CD14-positive monocyte (primary cell): ENCODE measurements around the gene CFAP221. TPM values are rescaled to one million over a fixed set of nuclear protein-coding genes. Genes with fewer than 3 reads are reported as not detected.

Experiments
- DNase-seq, 3 donors: peaks; one replicate each; pipeline ENCODE4 v3.0.0-alpha.2; 2011 to 2022
- H2AFZ ChIP-seq: 2 replicates; pipeline ENCODE4 v1.6.0; 2012; ENCODE audit warnings: mild to moderate bottlenecking, low read depth, low read length, inconsistent platforms; ENCODE audit not compliant: insufficient read depth, poor library complexity, severe bottlenecking
- H3K27ac ChIP-seq, 2 donors: 1 replicate in 1 of 2; 2 replicates in 1 of 2; pipeline ENCODE4 v1.5.1; 2012 to 2013; ENCODE audit warnings: low read length in 2 of 2, control low read depth in 1 of 2, inconsistent platforms in 1 of 2, low read depth in 1 of 2, mild to moderate bottlenecking in 1 of 2
- H3K27me3 ChIP-seq, 2 donors: one replicate each; pipeline versions ENCODE4 v1.6.0 to v1.6.1; 2011 to 2013; ENCODE audit warnings: low read length in 2 of 2; ENCODE audit not compliant: control insufficient read depth in 2 of 2, insufficient read depth in 2 of 2
- H3K36me3 ChIP-seq, 2 donors: replicated peaks in 1 of 2; 1 replicate in 1 of 2; 2 replicates in 1 of 2; pipeline versions ENCODE4 v1.5.1 to v1.6.1; 2012 to 2013; ENCODE audit warnings: low read length in 2 of 2, control low read depth in 1 of 2, inconsistent platforms in 1 of 2, mild to moderate bottlenecking in 1 of 2; ENCODE audit not compliant: insufficient read depth in 2 of 2, control insufficient read depth in 1 of 2
- H3K4me1 ChIP-seq, 2 donors: 1 replicate in 1 of 2; 2 replicates in 1 of 2; pipeline versions ENCODE4 v1.5.1 to v1.6.1; 2012 to 2013; ENCODE audit warnings: low read length in 2 of 2, control low read depth in 1 of 2, inconsistent platforms in 1 of 2, mild to moderate bottlenecking in 1 of 2, moderate library complexity in 1 of 2; ENCODE audit not compliant: insufficient read depth in 2 of 2, control insufficient read depth in 1 of 2
- H3K4me2 ChIP-seq: replicated peaks from 2 replicates; pipeline ENCODE3; 2012; ENCODE audit warnings: low read length, moderate library complexity, mild to moderate bottlenecking; ENCODE audit not compliant: poor library complexity, severe bottlenecking; ENCODE audit errors: extremely low read depth
- H3K4me3 ChIP-seq, 3 experiments: fragments of 200-600 bp in 1 of 3; sonication (generic) in 1 of 3; replicated peaks in 1 of 3; 1 replicate in 2 of 3; 2 replicates in 1 of 3; pipeline ENCODE4 v1.5.1; 2011 to 2013; ENCODE audit warnings: low read length in 3 of 3, mild to moderate bottlenecking in 3 of 3, control low read depth in 2 of 3, low read depth in 2 of 3, inconsistent platforms in 1 of 3, moderate library complexity in 1 of 3
- H3K79me2 ChIP-seq: 2 replicates; pipeline ENCODE4 v1.6.0; 2012; ENCODE audit warnings: mild to moderate bottlenecking, control low read depth, inconsistent platforms, low read length, moderate library complexity; ENCODE audit not compliant: insufficient read depth
- H3K9ac ChIP-seq: 2 replicates; pipeline ENCODE4 v1.6.0; 2017; ENCODE audit warnings: low read length, mild to moderate bottlenecking; ENCODE audit not compliant: insufficient read depth, poor library complexity, severe bottlenecking
- H3K9me3 ChIP-seq, 2 donors: replicated peaks in 1 of 2; 1 replicate in 1 of 2; 2 replicates in 1 of 2; pipeline versions ENCODE4 v1.5.1 to v1.6.1; 2012 to 2013; ENCODE audit warnings: low read length in 2 of 2, control low read depth in 1 of 2; ENCODE audit not compliant: control insufficient read depth in 1 of 2, insufficient read depth in 1 of 2
- H4K20me1 ChIP-seq: 2 replicates; pipeline ENCODE4 v1.6.0; 2012; ENCODE audit warnings: mild to moderate bottlenecking, low read length, control low read depth, moderate library complexity; ENCODE audit not compliant: insufficient read depth
- H3K27ac Mint-ChIP-seq, 7 donors: one replicate each; pipeline ENCODE4 v1.8.0; 2020; ENCODE audit warnings: mild to moderate bottlenecking in 7 of 7, mixed read lengths in 7 of 7, moderate library complexity in 6 of 7, inconsistent platforms in 2 of 7
- H3K27me3 Mint-ChIP-seq, 3 donors: one replicate each; pipeline ENCODE4 v1.8.0; 2021 to 2022; ENCODE audit warnings: low read depth in 3 of 3, mild to moderate bottlenecking in 3 of 3, mixed read lengths in 3 of 3, moderate library complexity in 3 of 3, inconsistent platforms in 1 of 3
- H3K36me3 Mint-ChIP-seq, 2 donors: one replicate each; pipeline ENCODE4 v1.8.0; 2020; ENCODE audit warnings: mixed read lengths in 2 of 2, inconsistent platforms in 1 of 2, mild to moderate bottlenecking in 1 of 2
- H3K4me1 Mint-ChIP-seq: one replicate; pipeline ENCODE4 v1.8.0; 2020; ENCODE audit warnings: mild to moderate bottlenecking, mixed read lengths
- H3K4me3 Mint-ChIP-seq, 2 donors: one replicate each; pipeline ENCODE4 v1.8.0; 2020; ENCODE audit warnings: mild to moderate bottlenecking in 2 of 2, mixed read lengths in 2 of 2, moderate library complexity in 1 of 2
- H3K9me3 Mint-ChIP-seq, 7 donors: one replicate each; pipeline ENCODE4 v1.8.0; 2020 to 2022; ENCODE audit warnings: mixed read lengths in 7 of 7, mild to moderate bottlenecking in 6 of 7, moderate library complexity in 6 of 7, inconsistent platforms in 2 of 7
- WGBS: methylation state at CpG from one replicate; pipeline ENCODE4 v1.1.5; 2013; ENCODE audit warnings: missing lambda C conversion rate; ENCODE audit not compliant: insufficient coverage; 5-methylcytosine and 5-hydroxymethylcytosine counted together
- intact Hi-C, 2 donors: fragments of 100-400 bp; cut with micrococcal nuclease; formaldehyde crosslinking; loops; one replicate each; pipeline versions ENCODE4 v1.15.0 to v1.15.1; 2023
- polyA plus RNA-seq, 3 donors: library from polyadenylated mRNA; depleted of rRNA in 1 of 3; unstranded in 2 of 3; stranded (reverse) in 1 of 3; fragments of 300-500 nt in 2 of 3; fragments of >200 nt in 1 of 3; fragmentation: Illumina TruSeq in 2 of 3; gene quantifications; 1 replicate in 2 of 3; 2 replicates in 1 of 3; pipeline ENCODE4 v1.2.3, GENCODE V29; 2012 to 2021
- TF ChIP-seq, protein P1 (sequence below): fragments of 200-600 bp; IDR thresholded peaks from one replicate; pipeline ENCODE4 v1.8.0; 2022; ENCODE audit warnings: antibody characterized with exemption, mild to moderate bottlenecking

Gene CFAP221
- polyA plus RNA-seq, 3 donors, result not detected

DNA sequence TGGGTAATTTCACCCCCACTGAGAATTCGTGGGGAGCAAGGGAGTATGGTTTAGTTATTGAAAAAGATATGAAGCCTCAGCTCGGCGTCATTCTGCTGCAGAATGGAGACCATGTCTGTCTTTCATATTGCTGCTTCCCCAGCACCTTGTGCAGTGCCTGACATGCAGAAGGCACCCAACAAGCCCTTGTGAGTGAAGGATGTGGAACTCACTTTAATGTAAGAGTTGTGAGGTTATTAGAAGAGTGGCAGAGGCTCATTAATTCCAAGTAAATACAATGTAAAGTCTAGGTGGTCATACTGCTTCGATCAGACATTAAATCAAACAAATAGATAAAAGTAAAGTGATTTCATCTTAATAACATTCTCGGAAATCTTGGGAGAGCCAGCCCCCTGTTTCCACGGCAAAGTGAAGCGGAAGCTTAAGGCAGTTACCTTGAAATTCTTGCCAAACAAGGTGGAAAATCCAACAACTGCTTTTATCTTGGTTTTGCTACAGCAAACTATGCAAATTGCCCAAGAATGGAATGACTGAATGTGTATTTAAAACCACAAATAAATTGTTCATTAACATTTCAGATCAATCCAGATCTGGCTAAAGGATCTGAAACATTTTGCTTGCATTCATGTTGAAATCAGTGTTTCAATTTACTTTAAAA, 9.6 kb downstream of the CFAP221 start:
- no peak overlapping the region for H3K27ac Mint-ChIP-seq
- H3K9me3 Mint-ChIP-seq, result peaks cover 0 to 2% (median 0%) of the 10 kb centered on the region in 7 donors
- Histone ChIP-seq H3K27me3 (no peaks in the 10 kb centered on the region), H3K27ac (no peak overlapping the region), H3K4me2 (no peak overlapping the region), H3K4me1 (no peaks in the 10 kb centered on the region), H3K9me3 (no peaks in the 10 kb centered on the region), H3K79me2 (no peaks in the 10 kb centered on the region), H4K20me1 (no peaks in the 10 kb centered on the region), H3K36me3 (no peaks in the 10 kb centered on the region), H3K9ac (no peak overlapping the region), H3K4me3 (no peak overlapping the region), H2AFZ (no peak overlapping the region)
- intact Hi-C loops, result no loop called here
- no peaks in the 10 kb centered on the region for H3K36me3 Mint-ChIP-seq
- DNase-seq, result no peak
- no peaks in the 10 kb centered on the region for H3K4me1 Mint-ChIP-seq
- WGBS, result 93% methylated on average over 4 of the region's 7 CpGs
- H3K4me3 Mint-ChIP-seq, result no peak overlapping the region
- H3K27me3 Mint-ChIP-seq, result peaks cover 5 to 10% (median 5%) of the 10 kb centered on the region in 3 donors
- TF ChIP-seq, protein P1, sequence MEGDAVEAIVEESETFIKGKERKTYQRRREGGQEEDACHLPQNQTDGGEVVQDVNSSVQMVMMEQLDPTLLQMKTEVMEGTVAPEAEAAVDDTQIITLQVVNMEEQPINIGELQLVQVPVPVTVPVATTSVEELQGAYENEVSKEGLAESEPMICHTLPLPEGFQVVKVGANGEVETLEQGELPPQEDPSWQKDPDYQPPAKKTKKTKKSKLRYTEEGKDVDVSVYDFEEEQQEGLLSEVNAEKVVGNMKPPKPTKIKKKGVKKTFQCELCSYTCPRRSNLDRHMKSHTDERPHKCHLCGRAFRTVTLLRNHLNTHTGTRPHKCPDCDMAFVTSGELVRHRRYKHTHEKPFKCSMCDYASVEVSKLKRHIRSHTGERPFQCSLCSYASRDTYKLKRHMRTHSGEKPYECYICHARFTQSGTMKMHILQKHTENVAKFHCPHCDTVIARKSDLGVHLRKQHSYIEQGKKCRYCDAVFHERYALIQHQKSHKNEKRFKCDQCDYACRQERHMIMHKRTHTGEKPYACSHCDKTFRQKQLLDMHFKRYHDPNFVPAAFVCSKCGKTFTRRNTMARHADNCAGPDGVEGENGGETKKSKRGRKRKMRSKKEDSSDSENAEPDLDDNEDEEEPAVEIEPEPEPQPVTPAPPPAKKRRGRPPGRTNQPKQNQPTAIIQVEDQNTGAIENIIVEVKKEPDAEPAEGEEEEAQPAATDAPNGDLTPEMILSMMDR, result no peak

DNA sequence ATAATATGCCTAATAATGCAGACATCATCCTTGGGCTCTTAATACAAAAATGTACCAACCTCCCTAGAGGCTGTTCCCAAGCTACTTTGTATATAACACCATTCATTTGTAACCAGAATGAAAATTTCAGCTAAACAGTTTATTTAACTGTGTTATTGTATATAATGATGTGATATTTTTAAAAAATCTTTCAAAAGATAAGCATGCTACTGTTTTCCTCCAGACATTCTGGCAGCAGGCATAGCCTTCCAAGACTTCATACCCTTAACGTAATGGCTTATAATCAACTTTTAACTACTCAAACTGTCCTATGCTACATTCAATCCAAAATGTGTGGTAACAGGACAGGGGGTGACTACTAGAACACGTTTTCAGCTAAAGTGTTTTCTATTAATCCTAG, 21.2 kb downstream of the CFAP221 start:
- no CpG with 5 or more reads among the region's 2 CpGs for WGBS
- DNase-seq, result no peak
- Mint-ChIP-seq H3K36me3 (no peaks in the 10 kb centered on the region), H3K27ac (no peak overlapping the region), H3K27me3 (peaks cover 2% of the 10 kb centered on the region in 3 donors), H3K4me3 (no peak overlapping the region), H3K9me3 (peaks cover 2 to 7% (median 4%) of the 10 kb centered on the region in 7 donors), H3K4me1 (no peaks in the 10 kb centered on the region)
- no peaks in the 10 kb centered on the region for H3K4me1 ChIP-seq
- H3K27ac ChIP-seq, result no peak overlapping the region
- no peak overlapping the region for H3K4me3 ChIP-seq
- H2AFZ ChIP-seq, result no peak overlapping the region
- H3K27me3 ChIP-seq, result no peaks in the 10 kb centered on the region
- H3K4me2 ChIP-seq, result no peak overlapping the region
- H3K9me3 ChIP-seq, result no peaks in the 10 kb centered on the region
- H3K9ac ChIP-seq, result no peak overlapping the region
- no peaks in the 10 kb centered on the region for H3K36me3 ChIP-seq
- H3K79me2 ChIP-seq, result no peaks in the 10 kb centered on the region
- TF ChIP-seq, protein P1, result no peak
- H4K20me1 ChIP-seq, result no peaks in the 10 kb centered on the region
- intact Hi-C loops, result no loop called here
